Measurements from ENCODE around the gene CPZ.
"Not testable (repeated sequence)": the region's sequence is repeated elsewhere in the genome, so short reads cannot be mapped to it uniquely, and the experiment has no call there.

The CPZ gene

GRCh38 chr4:8630240-8630905 lies 37.8 kb downstream of the CPZ start:
- not testable (repeated sequence) for H4K91ac ChIP-seq (ENCODE audit: low read depth, low read length, poor library complexity); H3K18ac ChIP-seq (ENCODE audit: low read length); H3K36me3 ChIP-seq (replicated peaks in 1 of 2; ENCODE audit: control insufficient read depth in 2 of 2, insufficient read depth in 2 of 2, low read length in 2 of 2); H3K23ac ChIP-seq (ENCODE audit: low read depth, low read length, poor library complexity); H3K4ac ChIP-seq (ENCODE audit: low read length); H3K4me1 ChIP-seq (ENCODE audit: control insufficient read depth in 2 of 2, insufficient read depth in 1 of 2, low read depth in 1 of 2, low read length in 2 of 2); H3K9ac ChIP-seq (ENCODE audit: low read depth, low read length, poor library complexity); H3K79me1 ChIP-seq (ENCODE audit: low read depth, low read length); H2AFZ ChIP-seq (ENCODE audit: low read length); H3K4me2 ChIP-seq (ENCODE audit: insufficient read depth, low read length, poor library complexity, severe bottlenecking); H3K14ac ChIP-seq (ENCODE audit: low read length); H2BK120ac ChIP-seq (ENCODE audit: low read depth, low read length); H4K8ac ChIP-seq (ENCODE audit: low read depth, low read length); H2BK15ac ChIP-seq (ENCODE audit: low read length); H3K9me3 ChIP-seq (replicated peaks in 1 of 2; ENCODE audit: control insufficient read depth in 2 of 2, insufficient read depth in 1 of 2, low read depth in 1 of 2, low read length in 2 of 2); H3K27me3 ChIP-seq (ENCODE audit: control insufficient read depth in 3 of 3, insufficient read depth in 3 of 3, low read depth in 1 of 3, low read length in 3 of 3); H3K27ac ChIP-seq (replicated peaks; ENCODE audit: low read length); H2AK5ac ChIP-seq (ENCODE audit: low read depth, low read length); H2BK12ac ChIP-seq (ENCODE audit: low read length); H3K4me3 ChIP-seq (ENCODE audit: low read length in 2 of 2); DNase-seq (ENCODE audit: low spot score); H2BK5ac ChIP-seq (ENCODE audit: low read length)
- WGBS, 2 donors (ENCODE audit: extremely low coverage in 2 of 2, insufficient read length in 2 of 2, insufficient replicate concordance in 1 of 2): no CpG with 5 or more reads among the region's 29 CpGs

- H3K4me2 ChIP-seq (ENCODE audit: insufficient read depth, low read length, poor library complexity, severe bottlenecking); DNase-seq (ENCODE audit: low spot score); H3K18ac ChIP-seq (ENCODE audit: low read length); H4K8ac ChIP-seq (ENCODE audit: low read depth, low read length); H3K4me1 ChIP-seq (ENCODE audit: control insufficient read depth in 2 of 2, insufficient read depth in 1 of 2, low read depth in 1 of 2, low read length in 2 of 2); H3K4me3 ChIP-seq (ENCODE audit: low read length in 2 of 2); H3K9ac ChIP-seq (ENCODE audit: low read depth, low read length, poor library complexity); H3K9me3 ChIP-seq (replicated peaks in 1 of 2; ENCODE audit: control insufficient read depth in 2 of 2, insufficient read depth in 1 of 2, low read depth in 1 of 2, low read length in 2 of 2); H2BK120ac ChIP-seq (ENCODE audit: low read depth, low read length); H3K27ac ChIP-seq (replicated peaks; ENCODE audit: low read length); H3K23ac ChIP-seq (ENCODE audit: low read depth, low read length, poor library complexity); H2BK12ac ChIP-seq (ENCODE audit: low read length); H3K79me1 ChIP-seq (ENCODE audit: low read depth, low read length); H4K91ac ChIP-seq (ENCODE audit: low read depth, low read length, poor library complexity); H3K27me3 ChIP-seq (ENCODE audit: control insufficient read depth in 3 of 3, insufficient read depth in 3 of 3, low read depth in 1 of 3, low read length in 3 of 3); H3K14ac ChIP-seq (ENCODE audit: low read length); H3K4ac ChIP-seq (ENCODE audit: low read length); H2BK15ac ChIP-seq (ENCODE audit: low read length); H2AFZ ChIP-seq (ENCODE audit: low read length); H2AK5ac ChIP-seq (ENCODE audit: low read depth, low read length); H2BK5ac ChIP-seq (ENCODE audit: low read length); H3K36me3 ChIP-seq (replicated peaks in 1 of 2; ENCODE audit: control insufficient read depth in 2 of 2, insufficient read depth in 2 of 2, low read length in 2 of 2): not testable (repeated sequence)
- no CpG with 5 or more reads among the region's 6 CpGs for WGBS, 2 donors (ENCODE audit: extremely low coverage in 2 of 2, insufficient read length in 2 of 2, insufficient replicate concordance in 1 of 2)
Measured at GRCh38 chr4:8631896-8632295, 39.3 kb downstream of the CPZ start.

- H3K4ac ChIP-seq (ENCODE audit: low read length); H2AK5ac ChIP-seq (ENCODE audit: low read depth, low read length); H3K27me3 ChIP-seq (ENCODE audit: control insufficient read depth in 3 of 3, insufficient read depth in 3 of 3, low read depth in 1 of 3, low read length in 3 of 3); H3K14ac ChIP-seq (ENCODE audit: low read length); H2AFZ ChIP-seq (ENCODE audit: low read length); DNase-seq (ENCODE audit: low spot score); H3K27ac ChIP-seq (replicated peaks; ENCODE audit: low read length); H3K18ac ChIP-seq (ENCODE audit: low read length); H3K36me3 ChIP-seq (replicated peaks in 1 of 2; ENCODE audit: control insufficient read depth in 2 of 2, insufficient read depth in 2 of 2, low read length in 2 of 2); H3K9me3 ChIP-seq (replicated peaks in 1 of 2; ENCODE audit: control insufficient read depth in 2 of 2, insufficient read depth in 1 of 2, low read depth in 1 of 2, low read length in 2 of 2); H3K4me3 ChIP-seq (ENCODE audit: low read length in 2 of 2); H4K91ac ChIP-seq (ENCODE audit: low read depth, low read length, poor library complexity); H2BK5ac ChIP-seq (ENCODE audit: low read length); H3K23ac ChIP-seq (ENCODE audit: low read depth, low read length, poor library complexity); H3K4me2 ChIP-seq (ENCODE audit: insufficient read depth, low read length, poor library complexity, severe bottlenecking); H4K8ac ChIP-seq (ENCODE audit: low read depth, low read length); H2BK120ac ChIP-seq (ENCODE audit: low read depth, low read length); H3K9ac ChIP-seq (ENCODE audit: low read depth, low read length, poor library complexity); H2BK15ac ChIP-seq (ENCODE audit: low read length); H2BK12ac ChIP-seq (ENCODE audit: low read length); H3K4me1 ChIP-seq (ENCODE audit: control insufficient read depth in 2 of 2, insufficient read depth in 1 of 2, low read depth in 1 of 2, low read length in 2 of 2); H3K79me1 ChIP-seq (ENCODE audit: low read depth, low read length): not testable (repeated sequence)
- no CpG with 5 or more reads among the region's 11 CpGs for WGBS, 2 donors (ENCODE audit: extremely low coverage in 2 of 2, insufficient read length in 2 of 2, insufficient replicate concordance in 1 of 2)
Measured at GRCh38 chr4:8634773-8635172, 42.2 kb downstream of the CPZ start.

- H2AFZ ChIP-seq (ENCODE audit: low read length); H3K79me1 ChIP-seq (ENCODE audit: low read depth, low read length); H4K91ac ChIP-seq (ENCODE audit: low read depth, low read length, poor library complexity); H3K9ac ChIP-seq (ENCODE audit: low read depth, low read length, poor library complexity); DNase-seq (ENCODE audit: low spot score); H3K4me3 ChIP-seq (ENCODE audit: low read length in 2 of 2); H3K4ac ChIP-seq (ENCODE audit: low read length); H2BK120ac ChIP-seq (ENCODE audit: low read depth, low read length); H2BK12ac ChIP-seq (ENCODE audit: low read length); H3K4me1 ChIP-seq (ENCODE audit: control insufficient read depth in 2 of 2, insufficient read depth in 1 of 2, low read depth in 1 of 2, low read length in 2 of 2); H3K23ac ChIP-seq (ENCODE audit: low read depth, low read length, poor library complexity); H3K18ac ChIP-seq (ENCODE audit: low read length); H2BK5ac ChIP-seq (ENCODE audit: low read length); H2AK5ac ChIP-seq (ENCODE audit: low read depth, low read length); H3K27me3 ChIP-seq (ENCODE audit: control insufficient read depth in 3 of 3, insufficient read depth in 3 of 3, low read depth in 1 of 3, low read length in 3 of 3); H4K8ac ChIP-seq (ENCODE audit: low read depth, low read length); H2BK15ac ChIP-seq (ENCODE audit: low read length); H3K9me3 ChIP-seq (replicated peaks in 1 of 2; ENCODE audit: control insufficient read depth in 2 of 2, insufficient read depth in 1 of 2, low read depth in 1 of 2, low read length in 2 of 2); H3K4me2 ChIP-seq (ENCODE audit: insufficient read depth, low read length, poor library complexity, severe bottlenecking); H3K14ac ChIP-seq (ENCODE audit: low read length); H3K36me3 ChIP-seq (replicated peaks in 1 of 2; ENCODE audit: control insufficient read depth in 2 of 2, insufficient read depth in 2 of 2, low read length in 2 of 2); H3K27ac ChIP-seq (replicated peaks; ENCODE audit: low read length): not testable (repeated sequence)
- WGBS, 2 donors (ENCODE audit: extremely low coverage in 2 of 2, insufficient read length in 2 of 2, insufficient replicate concordance in 1 of 2): no CpG with 5 or more reads among the region's 29 CpGs
Measured at GRCh38 chr4:8635897-8636554, 43.5 kb downstream of the CPZ start.

All from neuronal stem cell (in vitro differentiated cells).